Measurements from ENCODE around the gene CBX1. TPM values are rescaled to one million over a fixed set of nuclear protein-coding genes. Genes with fewer than 3 reads are reported as not detected.

CBX1 gene
- total RNA-seq, 1 donor from 2014 or later = 22.1 TPM

DNA sequence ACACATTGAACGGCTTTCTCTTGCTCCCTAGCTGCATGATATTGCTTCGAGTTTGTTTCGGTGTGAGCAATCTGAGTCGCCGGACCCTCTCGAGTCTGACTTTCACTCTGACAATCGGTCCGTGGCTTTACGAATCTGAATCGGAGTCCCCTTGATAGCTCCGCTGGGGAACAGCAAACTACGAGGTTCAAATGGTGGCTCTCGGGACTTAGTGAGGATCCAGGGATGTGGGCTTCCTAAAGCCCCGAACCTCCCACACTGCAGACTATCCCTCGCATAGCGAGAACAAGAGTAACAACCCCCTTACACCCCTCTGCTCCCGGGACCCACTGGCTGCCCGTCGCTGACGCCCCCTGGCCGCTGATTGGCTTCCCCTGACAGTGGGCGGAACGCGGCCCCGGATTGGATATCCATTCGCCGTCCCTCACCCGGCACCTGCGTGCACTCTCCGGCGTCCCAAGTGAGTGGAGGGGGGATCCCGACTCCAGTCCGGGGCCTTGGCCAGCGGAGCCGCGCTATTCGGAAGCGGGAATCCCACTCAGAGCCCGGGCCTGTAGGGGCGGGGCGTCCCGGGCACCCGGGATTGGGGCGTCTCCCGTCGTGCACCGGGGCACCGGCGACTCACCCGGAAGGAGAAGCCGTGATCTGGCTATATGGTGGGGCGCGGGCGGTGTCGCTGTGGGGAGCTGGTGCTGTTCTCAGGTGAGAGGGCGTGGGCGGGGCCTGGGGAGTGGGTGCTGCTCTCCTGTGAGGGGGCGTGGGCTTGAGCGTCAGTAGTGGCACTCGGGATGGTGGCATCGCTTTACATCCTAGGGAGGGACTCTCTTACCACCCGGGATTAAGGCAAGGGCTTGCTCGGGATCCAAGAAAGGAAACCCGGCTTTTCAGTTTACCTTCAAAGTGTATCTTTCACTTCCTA, 6.1 kb upstream of the CBX1 start, which contains the start of gene SNX11:
Gene SNX11 (plus strand): TSS at position 630 of the 919 bp plus-strand sequence. CDS start 4,278 bp downstream, outside the sequence.
- FAIRE-seq = no peak
- TF ChIP-seq, protein P1, sequence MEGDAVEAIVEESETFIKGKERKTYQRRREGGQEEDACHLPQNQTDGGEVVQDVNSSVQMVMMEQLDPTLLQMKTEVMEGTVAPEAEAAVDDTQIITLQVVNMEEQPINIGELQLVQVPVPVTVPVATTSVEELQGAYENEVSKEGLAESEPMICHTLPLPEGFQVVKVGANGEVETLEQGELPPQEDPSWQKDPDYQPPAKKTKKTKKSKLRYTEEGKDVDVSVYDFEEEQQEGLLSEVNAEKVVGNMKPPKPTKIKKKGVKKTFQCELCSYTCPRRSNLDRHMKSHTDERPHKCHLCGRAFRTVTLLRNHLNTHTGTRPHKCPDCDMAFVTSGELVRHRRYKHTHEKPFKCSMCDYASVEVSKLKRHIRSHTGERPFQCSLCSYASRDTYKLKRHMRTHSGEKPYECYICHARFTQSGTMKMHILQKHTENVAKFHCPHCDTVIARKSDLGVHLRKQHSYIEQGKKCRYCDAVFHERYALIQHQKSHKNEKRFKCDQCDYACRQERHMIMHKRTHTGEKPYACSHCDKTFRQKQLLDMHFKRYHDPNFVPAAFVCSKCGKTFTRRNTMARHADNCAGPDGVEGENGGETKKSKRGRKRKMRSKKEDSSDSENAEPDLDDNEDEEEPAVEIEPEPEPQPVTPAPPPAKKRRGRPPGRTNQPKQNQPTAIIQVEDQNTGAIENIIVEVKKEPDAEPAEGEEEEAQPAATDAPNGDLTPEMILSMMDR (IDR thresholded peaks at IDR 0.05; ENCODE audit: insufficient read depth, low read length, severe bottlenecking) = peak; percentile 10
- H3K36me3 ChIP-seq (ENCODE audit: control insufficient read depth, insufficient read depth, low read length) = peaks cover 2% of the 10 kb centered on the region

DNA sequence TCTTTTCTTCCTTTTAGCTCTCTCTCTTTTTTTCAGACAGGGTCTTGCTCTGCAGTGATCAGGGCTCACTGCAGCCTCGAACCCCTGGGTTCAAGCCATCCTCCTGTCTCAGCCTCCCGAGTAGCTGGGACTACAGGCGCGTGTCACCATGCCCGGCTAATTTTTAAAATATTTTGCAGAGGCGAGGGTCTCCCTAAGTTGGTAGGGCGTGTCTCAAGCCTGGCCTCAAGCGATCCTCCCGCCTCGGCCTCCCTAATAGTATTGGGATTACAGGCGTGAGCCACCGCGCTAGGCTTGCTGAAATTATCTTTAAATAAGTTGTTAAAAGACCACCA, 5.5 kb upstream of the CBX1 start:
- FAIRE-seq (no peak), DNase-seq (ENCODE audit: low read depth) (no peak)
- H3K27me3 ChIP-seq (ENCODE audit: control insufficient read depth, insufficient read depth, low read length) = no peaks in the 10 kb centered on the region
- TF ChIP-seq, protein P1 (IDR thresholded peaks at IDR 0.05; ENCODE audit: insufficient read depth, low read length, severe bottlenecking) = no peak
- H3K36me3 ChIP-seq (ENCODE audit: control insufficient read depth, insufficient read depth, low read length) = no peaks in the 10 kb centered on the region
- H3K4me3 ChIP-seq (ENCODE audit: low read depth, low read length) = peak overlapping the region; percentile 74

More for the DNA sequence above, 6.1 kb upstream of the CBX1 start, which contains the start of gene SNX11:
- Histone ChIP-seq H3K27me3 (ENCODE audit: control insufficient read depth, insufficient read depth, low read length) (no peaks in the 10 kb centered on the region), H3K4me3 (ENCODE audit: low read depth, low read length) (peak within 1 kb of the TSS; percentile 74)
- peak; percentile 71 for DNase-seq (ENCODE audit: low read depth)

DNA sequence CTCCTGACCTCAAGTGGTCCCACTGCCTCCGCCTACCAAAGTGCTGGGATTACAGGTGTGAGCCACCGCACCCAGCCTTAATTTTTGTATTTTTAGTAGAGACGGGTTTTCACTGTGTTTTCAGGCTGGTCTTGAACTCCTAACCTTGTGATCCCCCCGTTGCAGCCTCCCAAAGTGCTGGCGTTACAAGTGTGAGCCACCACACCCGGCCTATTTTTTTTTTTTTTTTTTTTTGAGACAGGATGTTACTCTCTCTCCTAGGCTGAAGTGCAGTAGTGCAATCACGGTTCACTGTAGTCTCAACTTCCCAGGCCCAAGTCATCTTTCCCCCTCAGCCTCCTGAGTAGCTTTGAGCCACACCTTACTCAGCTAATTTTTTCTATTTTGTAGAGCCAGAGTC, 3.2 kb upstream of the CBX1 start:
- Histone ChIP-seq H3K36me3 (ENCODE audit: control insufficient read depth, insufficient read depth, low read length) (no peaks in the 10 kb centered on the region), H3K27me3 (ENCODE audit: control insufficient read depth, insufficient read depth, low read length) (no peaks in the 10 kb centered on the region)
- DNase-seq (ENCODE audit: low read depth) = no peak

DNA sequence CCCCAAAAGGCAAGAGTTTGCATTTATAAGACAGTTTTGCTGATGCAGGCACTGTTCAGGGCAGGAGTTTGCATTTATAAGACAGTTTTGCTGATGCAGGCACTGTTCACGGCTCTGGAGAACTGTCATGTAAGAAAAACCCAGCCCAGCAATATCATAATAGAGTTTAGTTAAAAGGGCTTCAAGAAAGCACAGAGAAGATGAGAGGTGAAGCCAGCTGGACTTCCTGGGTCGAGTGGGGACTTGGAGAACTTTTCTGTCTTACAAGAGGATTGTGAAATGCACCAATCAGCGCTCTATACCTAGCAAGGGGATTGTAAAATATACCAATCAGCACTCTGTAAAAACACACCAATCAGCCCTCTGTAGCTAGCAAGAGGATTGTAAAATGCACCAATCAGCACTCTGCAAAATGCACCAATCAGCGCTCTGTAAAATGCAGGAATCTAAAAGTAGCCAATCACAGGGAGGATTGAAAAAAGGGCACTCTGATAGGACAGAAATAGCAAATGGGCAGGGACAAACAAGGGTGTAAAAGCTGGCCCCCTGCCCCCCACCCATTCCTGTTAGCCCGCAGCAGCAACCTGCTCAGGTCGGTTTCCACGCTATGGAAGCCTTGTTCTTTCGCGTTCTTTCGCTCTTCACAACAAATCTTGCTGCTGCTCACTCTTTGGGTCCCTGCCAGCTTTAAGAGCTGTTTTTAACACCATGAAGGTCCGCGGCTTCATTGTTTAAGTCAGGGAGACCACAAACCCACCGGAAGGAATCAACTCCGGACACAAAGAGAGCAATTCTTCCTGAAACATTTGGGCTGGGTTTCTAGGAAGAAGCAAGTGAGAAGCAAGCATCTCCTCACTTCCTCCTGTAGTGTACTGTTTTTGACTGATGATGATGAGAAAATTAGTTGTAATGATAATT, 1.8 kb upstream of the CBX1 start:
- Histone ChIP-seq H3K36me3 (ENCODE audit: control insufficient read depth, insufficient read depth, low read length) (no peaks in the 10 kb centered on the region), H3K27me3 (ENCODE audit: control insufficient read depth, insufficient read depth, low read length) (no peaks in the 10 kb centered on the region), H3K4me3 (ENCODE audit: low read depth, low read length) (no peak overlapping the region)
- FAIRE-seq (no peak), DNase-seq (ENCODE audit: low read depth) (no peak)
- TF ChIP-seq, protein P1 (IDR thresholded peaks at IDR 0.05; ENCODE audit: insufficient read depth, low read length, severe bottlenecking) = no peak

More for the DNA sequence above, 3.2 kb upstream of the CBX1 start:
- H3K4me3 ChIP-seq (ENCODE audit: low read depth, low read length) = no peak overlapping the region
- FAIRE-seq = no peak
- TF ChIP-seq, protein P1 (IDR thresholded peaks at IDR 0.05; ENCODE audit: insufficient read depth, low read length, severe bottlenecking) = no peak

DNA sequence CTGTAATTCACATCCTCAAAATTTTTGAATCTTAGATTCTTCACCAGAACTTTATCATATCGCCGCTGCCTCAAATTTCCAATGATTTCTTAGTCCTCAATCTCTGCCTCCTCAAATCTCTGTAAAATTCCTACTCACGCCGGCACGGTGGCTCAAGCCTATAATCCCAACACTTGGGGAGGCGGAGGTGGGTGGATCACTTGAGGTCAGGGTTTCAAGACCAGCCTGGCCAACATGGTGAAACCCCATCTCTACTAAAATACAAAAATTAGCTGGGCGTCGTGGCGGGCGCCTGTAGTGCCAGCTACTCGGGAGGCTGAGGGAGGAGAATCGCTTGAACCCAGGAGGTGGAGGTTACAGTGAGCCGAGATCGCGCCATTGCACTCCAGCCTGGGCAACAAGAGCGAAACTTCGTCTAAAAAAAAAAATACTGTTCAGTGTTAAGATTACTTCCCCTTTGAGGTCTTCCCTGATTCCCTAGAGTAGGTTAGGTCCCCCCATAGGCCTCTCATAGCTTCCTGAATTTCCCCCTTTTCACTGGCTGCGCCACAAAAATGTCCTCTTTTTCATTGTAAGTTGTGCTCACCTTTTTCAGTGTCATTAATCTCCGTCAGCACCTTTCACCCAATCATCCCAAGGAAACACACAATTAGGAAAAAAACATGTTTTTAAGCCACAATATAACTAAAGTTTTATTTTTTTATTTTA, 919 bp upstream of the CBX1 start:
- FAIRE-seq = no peak
- TF ChIP-seq, protein P1 (IDR thresholded peaks at IDR 0.05; ENCODE audit: insufficient read depth, low read length, severe bottlenecking) = no peak
- DNase-seq (ENCODE audit: low read depth) = no peak
- Histone ChIP-seq H3K4me3 (ENCODE audit: low read depth, low read length) (no peak overlapping the region), H3K27me3 (ENCODE audit: control insufficient read depth, insufficient read depth, low read length) (no peaks in the 10 kb centered on the region), H3K36me3 (ENCODE audit: control insufficient read depth, insufficient read depth, low read length) (no peaks in the 10 kb centered on the region)
